ENCODE measurements around the gene PPP6R2.

DNA sequence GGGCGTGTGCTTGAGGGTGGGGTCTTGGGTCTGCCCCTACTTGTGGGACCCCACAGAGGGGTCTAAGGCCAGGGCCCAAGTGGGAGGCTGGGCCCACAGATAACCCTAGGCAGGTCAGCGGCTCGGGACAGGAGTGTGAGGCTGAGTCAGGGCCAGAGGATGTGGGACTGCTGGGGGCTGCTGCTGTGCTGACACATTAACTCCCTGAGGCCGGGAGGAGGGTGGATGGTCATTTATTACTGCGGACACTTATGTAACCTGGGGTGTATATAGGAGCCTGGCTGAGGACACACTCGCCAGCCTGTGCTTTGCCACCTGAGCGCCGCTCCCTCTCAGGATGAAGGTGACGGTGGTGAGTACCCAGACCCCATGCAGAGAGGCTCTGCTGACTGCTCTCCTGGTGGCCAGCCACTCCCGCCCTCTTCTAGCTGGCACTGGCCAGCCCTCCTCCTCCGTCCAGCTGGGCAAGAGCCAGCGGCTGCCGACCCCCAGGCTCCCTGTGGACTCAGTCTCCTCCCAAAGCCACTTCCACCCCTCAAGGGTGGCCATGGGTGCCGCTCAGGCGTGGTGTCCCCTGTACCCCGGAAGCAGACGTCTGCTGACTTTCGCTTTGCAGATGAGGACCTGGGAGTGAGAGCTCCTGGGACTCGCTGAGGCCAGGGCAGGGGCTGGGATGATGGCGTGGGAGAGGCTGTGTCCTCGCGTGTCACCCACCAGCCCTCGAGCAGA, 143.6 kb downstream of the PPP6R2 start, which contains the start of gene MIOX:
- TF ChIP-seq, protein P1, sequence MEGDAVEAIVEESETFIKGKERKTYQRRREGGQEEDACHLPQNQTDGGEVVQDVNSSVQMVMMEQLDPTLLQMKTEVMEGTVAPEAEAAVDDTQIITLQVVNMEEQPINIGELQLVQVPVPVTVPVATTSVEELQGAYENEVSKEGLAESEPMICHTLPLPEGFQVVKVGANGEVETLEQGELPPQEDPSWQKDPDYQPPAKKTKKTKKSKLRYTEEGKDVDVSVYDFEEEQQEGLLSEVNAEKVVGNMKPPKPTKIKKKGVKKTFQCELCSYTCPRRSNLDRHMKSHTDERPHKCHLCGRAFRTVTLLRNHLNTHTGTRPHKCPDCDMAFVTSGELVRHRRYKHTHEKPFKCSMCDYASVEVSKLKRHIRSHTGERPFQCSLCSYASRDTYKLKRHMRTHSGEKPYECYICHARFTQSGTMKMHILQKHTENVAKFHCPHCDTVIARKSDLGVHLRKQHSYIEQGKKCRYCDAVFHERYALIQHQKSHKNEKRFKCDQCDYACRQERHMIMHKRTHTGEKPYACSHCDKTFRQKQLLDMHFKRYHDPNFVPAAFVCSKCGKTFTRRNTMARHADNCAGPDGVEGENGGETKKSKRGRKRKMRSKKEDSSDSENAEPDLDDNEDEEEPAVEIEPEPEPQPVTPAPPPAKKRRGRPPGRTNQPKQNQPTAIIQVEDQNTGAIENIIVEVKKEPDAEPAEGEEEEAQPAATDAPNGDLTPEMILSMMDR (conservative IDR thresholded peaks at IDR 0.05) = no peak
- no peak for TF ChIP-seq ZFX (IDR thresholded peaks at IDR 0.05)

All from C4-2B (cell line).